Sigmoid colon (tissue), 4 donors: ENCODE data around the gene TGFB1I1.

ENCODE experiments used
- CTCF ChIP-seq, 4 experiments: fragments of 450-650 bp in 3 of 4; fragments of 200-600 bp in 1 of 4; IDR thresholded peaks; one replicate each; pipeline ENCODE4 v1.5.1; 2016 to 2019; ENCODE audit warnings: antibody characterized with exemption in 4 of 4, mild to moderate bottlenecking in 3 of 4, moderate library complexity in 2 of 4
- POLR2A ChIP-seq, 2 donors: fragments of 450-650 bp; IDR thresholded peaks; one replicate each; pipeline ENCODE4 v1.6.1; 2016; ENCODE audit warnings: antibody characterized with exemption in 2 of 2, mild to moderate bottlenecking in 2 of 2, moderate library complexity in 2 of 2
- POLR2AphosphoS5 ChIP-seq, 4 donors: sonication (generic); formaldehyde crosslinking; IDR thresholded peaks; one replicate each; pipeline ENCODE4 v1.6.1; 2017; ENCODE audit warnings: antibody characterized with exemption in 4 of 4

- TF ChIP-seq POLR2A (IDR thresholded peaks at IDR 0.05) (no peak), CTCF (IDR thresholded peaks at IDR 0.05) (no peak), POLR2AphosphoS5 (IDR thresholded peaks at IDR 0.05) (no peak)
Observed at GRCh38 chr16:31508706-31509195, 36.8 kb downstream of the TGFB1I1 start.
